Panc1 (cell line): ENCODE measurements around the gene SHC4.

Experiments used
- POLR2AphosphoS5 ChIP-seq: IDR thresholded peaks from 2 replicates; pipeline ENCODE4 v1.6.1; 2012; ENCODE audit warnings: mild to moderate bottlenecking, low read depth, low read length, moderate library complexity
- SIN3A ChIP-seq: IDR thresholded peaks from 2 replicates; pipeline ENCODE4 v1.6.1; 2012; ENCODE audit warnings: low read depth, mild to moderate bottlenecking, low read length, moderate library complexity, borderline replicate concordance; ENCODE audit not compliant: insufficient read depth
- TF ChIP-seq, protein P1 (sequence below), 2 experiments: IDR thresholded peaks; 2 replicates each; pipeline ENCODE4 v1.6.1; 2011 to 2012; ENCODE audit warnings: low read depth in 2 of 2, control low read depth in 1 of 2, low read length in 1 of 2, mild to moderate bottlenecking in 1 of 2, moderate library complexity in 1 of 2; ENCODE audit not compliant: insufficient read depth in 1 of 2

GRCh38 chr15:48828906-48829305 is 134.8 kb downstream of the SHC4 start:
- TF ChIP-seq, protein P1, sequence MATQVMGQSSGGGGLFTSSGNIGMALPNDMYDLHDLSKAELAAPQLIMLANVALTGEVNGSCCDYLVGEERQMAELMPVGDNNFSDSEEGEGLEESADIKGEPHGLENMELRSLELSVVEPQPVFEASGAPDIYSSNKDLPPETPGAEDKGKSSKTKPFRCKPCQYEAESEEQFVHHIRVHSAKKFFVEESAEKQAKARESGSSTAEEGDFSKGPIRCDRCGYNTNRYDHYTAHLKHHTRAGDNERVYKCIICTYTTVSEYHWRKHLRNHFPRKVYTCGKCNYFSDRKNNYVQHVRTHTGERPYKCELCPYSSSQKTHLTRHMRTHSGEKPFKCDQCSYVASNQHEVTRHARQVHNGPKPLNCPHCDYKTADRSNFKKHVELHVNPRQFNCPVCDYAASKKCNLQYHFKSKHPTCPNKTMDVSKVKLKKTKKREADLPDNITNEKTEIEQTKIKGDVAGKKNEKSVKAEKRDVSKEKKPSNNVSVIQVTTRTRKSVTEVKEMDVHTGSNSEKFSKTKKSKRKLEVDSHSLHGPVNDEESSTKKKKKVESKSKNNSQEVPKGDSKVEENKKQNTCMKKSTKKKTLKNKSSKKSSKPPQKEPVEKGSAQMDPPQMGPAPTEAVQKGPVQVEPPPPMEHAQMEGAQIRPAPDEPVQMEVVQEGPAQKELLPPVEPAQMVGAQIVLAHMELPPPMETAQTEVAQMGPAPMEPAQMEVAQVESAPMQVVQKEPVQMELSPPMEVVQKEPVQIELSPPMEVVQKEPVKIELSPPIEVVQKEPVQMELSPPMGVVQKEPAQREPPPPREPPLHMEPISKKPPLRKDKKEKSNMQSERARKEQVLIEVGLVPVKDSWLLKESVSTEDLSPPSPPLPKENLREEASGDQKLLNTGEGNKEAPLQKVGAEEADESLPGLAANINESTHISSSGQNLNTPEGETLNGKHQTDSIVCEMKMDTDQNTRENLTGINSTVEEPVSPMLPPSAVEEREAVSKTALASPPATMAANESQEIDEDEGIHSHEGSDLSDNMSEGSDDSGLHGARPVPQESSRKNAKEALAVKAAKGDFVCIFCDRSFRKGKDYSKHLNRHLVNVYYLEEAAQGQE (IDR thresholded peaks at IDR 0.05; ENCODE audit: insufficient read depth in 1 of 2, low read depth in 2 of 2, low read length in 1 of 2): no peak
- TF ChIP-seq POLR2AphosphoS5: no peak
- TF ChIP-seq SIN3A: no peak
